ENCODE measurements around the gene TBC1D19.

TBC1D19 gene

DNA sequence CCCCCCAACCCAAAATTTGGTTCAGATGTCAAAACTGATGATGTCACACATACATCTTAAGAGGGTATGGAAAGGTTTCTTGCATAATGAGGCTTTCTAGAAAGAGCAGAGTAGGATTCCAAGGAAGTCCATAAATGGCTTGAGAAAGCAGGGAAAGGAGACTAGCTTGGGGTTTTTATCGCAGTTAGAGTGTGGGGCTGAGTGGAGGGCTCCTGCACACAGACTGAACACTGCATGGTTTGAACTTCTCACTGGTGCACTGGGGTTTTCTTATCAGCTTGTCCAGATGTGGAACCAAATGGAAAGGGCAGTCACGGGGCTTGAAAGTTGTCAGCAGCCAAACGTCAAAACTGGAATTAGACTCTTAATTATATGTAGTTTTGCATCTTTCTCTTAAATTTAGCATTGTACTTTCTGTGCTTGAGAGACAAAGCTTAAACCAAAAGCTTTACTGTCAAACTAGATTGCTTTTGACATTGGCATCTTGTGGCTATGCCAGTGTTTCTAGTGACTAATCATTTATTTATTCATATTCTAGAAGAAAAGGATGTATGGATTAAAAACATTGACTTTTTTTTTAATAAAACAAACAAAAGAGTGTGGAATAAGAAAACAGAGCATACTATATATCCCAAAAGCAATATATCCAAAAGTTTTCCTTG is 198.4 kb downstream of the TBC1D19 start:
- DNase-seq (ENCODE audit: low spot score), result no peak

GRCh38 chr4:26782830-26783202 is 198.9 kb downstream of the TBC1D19 start:
- DNase-seq (ENCODE audit: low spot score), result no peak

- no peak for DNase-seq (ENCODE audit: low spot score)
Measured at GRCh38 chr4:26784207-26784865, 200.5 kb downstream of the TBC1D19 start.

DNA sequence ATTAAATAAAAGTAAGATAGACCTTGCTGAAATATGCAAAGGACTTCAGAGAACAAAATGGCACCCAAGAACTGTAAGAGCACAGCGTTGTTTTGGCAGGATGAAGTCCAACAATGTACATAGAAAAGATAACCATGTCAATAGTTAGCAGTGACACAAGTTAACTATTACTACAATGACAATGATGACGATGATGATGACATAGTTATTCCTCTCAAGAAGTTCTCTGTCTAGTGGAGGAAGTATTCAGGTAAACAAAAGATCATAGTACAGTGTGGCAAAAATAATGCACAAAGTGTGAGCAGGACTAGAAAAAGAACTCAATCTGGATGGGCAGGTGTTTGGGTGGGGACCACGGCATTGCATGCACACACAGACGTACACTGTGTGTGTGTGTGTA is 201.4 kb downstream of the TBC1D19 start:
- DNase-seq (ENCODE audit: low spot score), result no peak

- no peak for DNase-seq (ENCODE audit: low spot score)
Measured at GRCh38 chr4:26785810-26786209, 201.9 kb downstream of the TBC1D19 start.

GRCh38 chr4:26786916-26787315 is 203.0 kb downstream of the TBC1D19 start:
- DNase-seq (ENCODE audit: low spot score), result no peak

DNA sequence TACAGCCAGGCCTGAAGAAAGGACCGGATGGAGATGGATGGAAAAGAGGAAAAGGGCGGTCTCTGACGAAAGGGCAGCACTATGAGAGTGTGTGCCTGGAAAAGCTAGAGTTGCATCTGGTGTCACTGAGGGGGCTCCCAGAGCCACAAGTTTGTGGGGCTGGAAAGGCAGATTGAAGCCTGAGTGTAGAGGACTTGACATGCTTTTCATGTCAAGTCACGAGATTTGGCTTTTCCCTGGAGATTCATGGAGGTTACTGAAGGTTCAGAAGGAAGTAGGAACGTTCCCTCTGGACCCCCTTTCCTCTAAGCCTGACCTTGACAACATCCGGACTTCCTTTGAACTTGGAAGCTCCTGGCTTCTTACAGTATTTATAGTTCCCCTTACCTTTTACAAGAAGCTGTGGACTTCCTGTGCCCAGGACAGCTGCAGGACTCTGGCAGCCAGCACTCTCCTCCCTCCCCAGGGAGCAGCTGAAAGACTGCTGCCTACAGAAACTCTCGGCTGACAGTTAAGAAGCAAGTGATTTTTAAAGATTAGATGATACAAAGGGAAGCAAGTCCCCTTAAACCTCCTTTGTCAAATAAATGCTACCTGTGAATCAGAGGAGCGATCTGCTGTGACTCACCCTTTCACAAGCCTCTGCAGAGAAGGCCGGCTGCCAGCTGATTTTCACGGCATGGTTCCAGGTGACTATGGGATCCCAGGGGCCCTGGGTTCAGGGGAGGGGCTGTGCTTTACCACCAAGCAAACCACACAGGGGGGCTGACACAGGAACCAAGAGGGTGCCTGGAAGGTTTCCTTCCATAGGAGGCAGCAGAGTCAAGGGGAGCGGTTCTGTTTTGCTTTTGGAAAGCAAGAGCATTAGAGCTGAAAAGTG is 203.8 kb downstream of the TBC1D19 start:
- no peak for DNase-seq (ENCODE audit: low spot score)

DNA sequence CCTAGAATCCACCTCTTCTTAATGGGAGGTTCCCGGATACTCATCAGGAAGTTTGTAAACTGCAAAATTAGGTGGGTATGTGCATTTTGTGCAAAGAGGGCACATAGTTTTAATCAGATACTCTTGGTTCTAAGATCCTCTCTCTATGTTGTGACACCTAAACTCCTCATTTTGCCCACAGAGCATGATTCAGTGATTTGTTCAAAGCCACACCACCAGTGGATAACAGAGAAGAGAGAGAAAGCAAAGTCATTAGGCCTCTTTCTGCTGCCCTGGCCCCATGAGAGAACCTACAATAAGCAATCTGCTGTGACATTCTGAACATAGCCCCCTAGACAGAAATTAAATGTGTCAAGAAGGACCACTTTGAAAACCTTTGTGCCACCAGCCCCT is 204.5 kb downstream of the TBC1D19 start:
- no peak for DNase-seq (ENCODE audit: low spot score)

DNA sequence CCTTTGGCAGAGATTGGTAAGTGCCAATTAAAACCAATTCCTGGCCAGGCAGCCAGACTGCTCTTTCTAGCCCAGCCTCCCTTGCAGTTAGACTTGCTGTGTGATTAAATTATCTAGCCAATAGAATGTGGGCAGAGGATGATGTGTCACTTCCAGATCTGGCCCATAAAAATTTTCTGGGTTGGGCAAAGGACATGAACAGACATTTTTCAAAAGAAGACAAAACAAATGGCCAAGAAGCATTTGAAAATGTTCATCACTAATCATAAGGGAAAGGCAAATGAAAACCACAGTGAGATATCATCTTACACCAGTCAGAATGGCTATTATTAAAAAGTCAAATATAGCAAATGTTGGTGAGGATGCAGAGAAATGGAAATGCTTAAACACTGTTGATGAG is 205.3 kb downstream of the TBC1D19 start:
- DNase-seq (ENCODE audit: low spot score), result no peak

DNA sequence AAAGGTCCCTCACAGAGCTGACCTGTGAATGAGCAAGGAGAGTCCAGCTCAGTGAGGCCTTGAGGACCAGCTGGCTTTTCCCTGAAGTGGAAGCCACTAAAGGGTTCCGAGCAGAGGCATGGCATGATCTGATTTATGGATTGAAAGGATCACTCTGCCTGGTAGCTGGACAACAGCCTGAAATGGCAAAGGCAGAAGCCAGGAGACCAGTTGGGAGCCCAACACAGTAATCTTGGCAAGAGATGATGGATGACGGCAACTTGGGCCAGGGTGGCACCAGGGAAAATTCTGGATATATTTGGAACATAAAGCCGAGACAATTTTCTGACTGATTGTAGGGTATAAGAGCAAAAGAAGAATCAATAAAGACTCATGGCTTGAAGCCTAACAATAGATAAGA is 207.5 kb downstream of the TBC1D19 start:
- DNase-seq (ENCODE audit: low spot score), result peak; percentile 41

GRCh38 chr4:26792639-26793038 is 208.8 kb downstream of the TBC1D19 start:
- no peak for DNase-seq (ENCODE audit: low spot score)

GRCh38 chr4:26793735-26794134 is 209.9 kb downstream of the TBC1D19 start:
- DNase-seq (ENCODE audit: low spot score), result no peak

GRCh38 chr4:26796081-26796480 is 212.2 kb downstream of the TBC1D19 start:
- DNase-seq (ENCODE audit: low spot score), result no peak

DNA sequence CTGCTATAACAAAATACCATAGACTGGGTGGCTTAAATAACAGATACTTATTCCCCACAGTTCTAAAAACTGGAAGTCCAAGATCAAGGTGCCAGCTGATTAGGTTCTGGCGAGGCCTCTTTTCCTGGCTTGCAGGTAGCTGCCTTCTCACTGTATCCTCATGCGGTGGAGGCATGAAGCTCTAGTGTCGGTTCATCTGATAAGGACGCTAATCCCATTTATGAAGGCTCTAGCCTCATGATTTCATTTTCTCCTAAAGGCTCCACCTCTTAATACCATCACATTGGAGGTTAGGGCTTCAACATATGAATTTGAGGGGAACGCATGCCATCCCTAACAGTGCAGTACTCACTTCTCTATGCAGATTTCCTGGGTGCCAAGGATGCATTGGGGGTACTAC is 218.9 kb downstream of the TBC1D19 start:
- DNase-seq (ENCODE audit: low spot score), result no peak

DNA sequence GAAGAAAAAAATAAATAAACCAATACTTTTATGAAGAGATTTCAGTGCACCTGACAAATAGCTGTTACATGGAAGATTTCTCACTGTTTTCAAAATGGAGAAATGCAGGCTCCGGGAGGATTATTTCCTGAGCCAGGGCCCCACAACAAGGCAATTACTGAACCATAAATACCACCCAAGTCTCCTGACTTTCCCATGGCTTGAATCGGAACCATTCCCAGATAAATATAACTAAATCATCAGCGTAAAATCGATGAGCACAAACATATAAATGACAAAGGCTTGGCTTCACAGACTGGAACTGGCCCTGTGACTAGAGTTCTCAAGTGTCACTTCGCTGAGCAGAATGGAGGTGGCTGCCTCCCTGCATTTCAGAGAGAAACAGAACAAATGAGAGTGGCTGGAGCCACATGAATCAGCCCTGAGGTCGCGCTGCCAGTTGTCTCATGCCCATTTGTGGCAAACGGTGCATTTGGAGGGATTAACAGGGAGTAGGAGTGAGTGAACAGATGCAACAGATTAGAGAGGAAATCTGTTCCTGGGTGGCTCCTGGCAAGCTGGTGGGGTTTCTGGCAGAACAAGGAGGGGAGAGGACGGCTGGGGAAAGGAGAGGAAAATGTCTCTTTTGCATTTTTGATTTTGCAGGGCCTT is 219.5 kb downstream of the TBC1D19 start:
- peak; percentile 77 for DNase-seq (ENCODE audit: low spot score)

DNA sequence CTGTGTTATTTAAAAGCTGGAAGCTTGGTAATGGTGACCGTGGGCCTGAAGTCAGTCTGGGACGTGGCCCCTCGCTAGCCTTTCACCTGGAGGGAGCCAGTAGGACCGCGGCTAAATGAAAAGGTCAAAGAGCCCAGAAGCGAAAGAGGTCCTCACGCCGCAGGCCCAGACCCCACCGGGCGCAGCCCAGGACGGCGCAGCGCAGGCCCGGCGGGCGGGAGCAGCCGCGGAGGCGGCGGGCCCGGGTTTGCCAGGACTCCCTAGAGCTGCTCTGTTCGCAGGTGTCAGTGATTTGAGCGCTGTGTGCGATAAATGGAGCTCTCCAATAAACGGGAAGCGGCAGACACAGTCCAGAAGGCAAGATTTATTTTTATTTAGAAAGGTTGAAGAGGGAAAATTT is 220.6 kb downstream of the TBC1D19 start:
- no peak for DNase-seq (ENCODE audit: low spot score)

DNA sequence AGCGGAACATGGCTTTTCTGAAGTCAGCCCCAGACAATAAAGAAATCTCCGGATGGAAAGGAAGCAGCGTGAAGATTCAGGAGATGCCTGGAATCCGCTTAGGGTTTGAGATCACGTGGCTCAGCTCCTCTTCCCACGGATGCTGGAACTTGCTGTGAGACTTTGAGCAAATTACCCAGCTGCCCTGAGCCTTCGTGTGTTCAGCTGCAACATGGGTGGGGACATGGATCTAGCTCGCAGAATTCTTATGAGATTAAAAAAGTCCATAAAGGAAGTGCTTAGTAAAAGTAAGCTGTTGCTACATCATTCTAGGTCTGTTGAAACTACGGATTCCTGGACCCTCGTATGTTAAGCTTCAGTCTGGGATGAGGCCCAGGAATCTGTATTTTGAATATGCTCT is 221.0 kb downstream of the TBC1D19 start:
- no peak for DNase-seq (ENCODE audit: low spot score)
